HepG2 (cell line): Measurements from ENCODE around the gene NCOA1. TPM values are rescaled to one million over a fixed set of nuclear protein-coding genes. Genes with fewer than 3 reads are reported as not detected.

Experiments
- CHCHD3 ChIP-seq: sonication (generic); formaldehyde crosslinking; IDR thresholded peaks from 2 replicates; pipeline ENCODE4 v1.8.0; 2022; ENCODE audit warnings: mild to moderate bottlenecking, missing genetic modification reagents, moderate library complexity
- GTF2F1 ChIP-seq: fragments of 150-350 bp; IDR thresholded peaks from 2 replicates; pipeline ENCODE4 v1.6.1; 2014; ENCODE audit warnings: low read length
- HBP1 ChIP-seq: IDR thresholded peaks from 2 replicates; pipeline ENCODE4 v1.6.1; 2016; ENCODE audit warnings: low read depth, control low read depth
- KAT2B ChIP-seq: fragments of 150-350 bp; IDR thresholded peaks from 2 replicates; pipeline ENCODE4 v1.6.1; 2014; ENCODE audit warnings: low read depth, low read length, borderline replicate concordance
- KDM5B ChIP-seq: sonication (generic); formaldehyde crosslinking; IDR thresholded peaks from 2 replicates; pipeline ENCODE4 v1.4.0; 2020; ENCODE audit warnings: missing genetic modification reagents, mild to moderate bottlenecking, borderline replicate concordance
- MIER3 ChIP-seq: IDR thresholded peaks from 2 replicates; pipeline ENCODE4 v1.6.1; 2016; ENCODE audit warnings: missing compliant biosample characterization, borderline replicate concordance
- PHF8 ChIP-seq: sonication (generic); formaldehyde crosslinking; IDR thresholded peaks from 2 replicates; pipeline ENCODE4 v1.5.0; 2020; ENCODE audit warnings: missing genetic modification reagents
- TARDBP ChIP-seq: sonication (generic); formaldehyde crosslinking; IDR thresholded peaks from 2 replicates; pipeline ENCODE4 v1.8.0; 2022; ENCODE audit warnings: mild to moderate bottlenecking, missing genetic modification reagents
- WIZ ChIP-seq: sonication (generic); formaldehyde crosslinking; IDR thresholded peaks from 2 replicates; pipeline ENCODE4 v1.5.1; 2020; ENCODE audit warnings: mild to moderate bottlenecking, missing genetic modification reagents
- ZBTB39 ChIP-seq: sonication (generic); formaldehyde crosslinking; IDR thresholded peaks from 2 replicates; pipeline ENCODE4 v1.5.0; 2020; ENCODE audit warnings: missing genetic modification reagents
- ZEB1 ChIP-seq: IDR thresholded peaks from 2 replicates; pipeline ENCODE4 v1.6.1; 2012; ENCODE audit warnings: mild to moderate bottlenecking, low read depth, inconsistent platforms; ENCODE audit not compliant: insufficient replicate concordance
- ZFP36 ChIP-seq: fragments of 150-350 bp; IDR thresholded peaks from 2 replicates; pipeline ENCODE4 v1.6.1; 2018; ENCODE audit warnings: borderline replicate concordance, low read length, low read depth; ENCODE audit not compliant: partially characterized antibody
- ZFP37 ChIP-seq: sonication (generic); formaldehyde crosslinking; IDR thresholded peaks from 2 replicates; pipeline ENCODE4 v1.4.0; 2020; ENCODE audit warnings: missing genetic modification reagents, borderline replicate concordance
- ZNF232 ChIP-seq: sonication (generic); formaldehyde crosslinking; IDR thresholded peaks from 2 replicates; pipeline ENCODE4 v1.4.0; 2020; ENCODE audit warnings: missing genetic modification reagents, borderline replicate concordance
- ZNF276 ChIP-seq: sonication (generic); formaldehyde crosslinking; IDR thresholded peaks from 2 replicates; pipeline ENCODE4 v1.4.0; 2020; ENCODE audit warnings: mild to moderate bottlenecking, low read depth, missing genetic modification reagents
- ZNF34 ChIP-seq: sonication (generic); formaldehyde crosslinking; IDR thresholded peaks from 2 replicates; pipeline ENCODE4 v1.4.0; 2020; ENCODE audit warnings: mild to moderate bottlenecking, missing genetic modification reagents, borderline replicate concordance
- ZNF564 ChIP-seq: sonication (generic); formaldehyde crosslinking; IDR thresholded peaks from 2 replicates; pipeline ENCODE4 v1.8.1; 2023; ENCODE audit warnings: mild to moderate bottlenecking, missing genetic modification reagents
- ZNF598 ChIP-seq: sonication (generic); formaldehyde crosslinking; IDR thresholded peaks from 2 replicates; pipeline ENCODE4 v1.5.1; 2020; ENCODE audit warnings: mild to moderate bottlenecking, missing genetic modification reagents, borderline replicate concordance
- ZNF709 ChIP-seq: sonication (generic); formaldehyde crosslinking; IDR thresholded peaks from 2 replicates; pipeline ENCODE4 v1.5.0; 2020; ENCODE audit warnings: mild to moderate bottlenecking, missing genetic modification reagents
- ZNF782 ChIP-seq: sonication (generic); formaldehyde crosslinking; IDR thresholded peaks from 2 replicates; pipeline ENCODE4 v1.4.0; 2020; ENCODE audit warnings: missing genetic modification reagents, mild to moderate bottlenecking, borderline replicate concordance
- polyA plus RNA-seq, 8 experiments: library from polyadenylated mRNA; depleted of rRNA in 3 of 8; stranded (reverse) in 7 of 8; unstranded in 1 of 8; fragments of >200 nt; fragmentation: Illumina TruSeq in 4 of 8; extraction: Trizol in 4 of 8; gene quantifications; 2 replicates each; pipeline versions ENCODE4 v1.2.1 to v1.2.3, GENCODE V29; 2011 to 2016; ENCODE audit warnings: low read depth in 4 of 8, missing spikeins in 1 of 8, mixed read lengths in 1 of 8; ENCODE audit not compliant: insufficient read depth in 1 of 8
- total RNA-seq, 5 experiments: library from RNA; depleted of rRNA; stranded (reverse); fragments of >200 nt; fragmentation: Illumina TruSeq; extraction: Trizol; gene quantifications; 2 replicates each; pipeline ENCODE4 v1.2.3, GENCODE V29; 2016; ENCODE audit warnings: low read depth in 1 of 5

NCOA1 gene
- total and polyA plus RNA-seq, 2 of the 13 experiments (the other 11 are each of a cell fraction or from before 2014, with no cell fraction given) = 10.0 to 10.4 TPM

GRCh38 chr2:24792874-24793760, 302.1 kb downstream of the NCOA1 start, which contains the start of the genes CENPO and PTRHD1 (continued):
- TF ChIP-seq HBP1 (CRISPR knock-in tag) = peak; percentile 95; the same call in 1 of the 2 replicates
- no peak for TF ChIP-seq ZEB1
- 0 out of 2 replicates have a peak, but pooled peaks have one; percentile 90 for TF ChIP-seq ZNF276 (CRISPR knock-in tag)
- TF ChIP-seq KAT2B = no peak
- TF ChIP-seq ZNF782 (CRISPR knock-in tag) = peak; percentile 91; the same call in 1 of the 2 replicates
- TF ChIP-seq KDM5B (CRISPR knock-in tag) = peak; percentile 95
- TF ChIP-seq ZNF34 (CRISPR knock-in tag) = peak; percentile 80
- peak; percentile 98 for TF ChIP-seq PHF8 (CRISPR knock-in tag)
- TF ChIP-seq ZFP37 (CRISPR knock-in tag) = peak; percentile 56
- peak; percentile 51; the same call in 1 of the 2 replicates for TF ChIP-seq CHCHD3 (CRISPR knock-in tag)
- peak; percentile 49 for TF ChIP-seq ZNF564 (CRISPR knock-in tag)
- 0 out of 2 replicates have a peak, but pooled peaks have one; percentile 68 for TF ChIP-seq GTF2F1
- TF ChIP-seq ZFP36 = peak; percentile 16
- peak; percentile 96 for TF ChIP-seq ZNF598
- peak; percentile 91 for TF ChIP-seq TARDBP (CRISPR knock-in tag)
- 0 out of 2 replicates have a peak, but pooled peaks have one; percentile 22 for TF ChIP-seq ZNF232 (CRISPR knock-in tag)
- peak; percentile 40 for TF ChIP-seq ZNF709 (CRISPR knock-in tag)
- no peak for TF ChIP-seq ZBTB39 (CRISPR knock-in tag)
- TF ChIP-seq MIER3 (CRISPR knock-in tag) = peak; percentile 91
- peak; percentile 85; the same call in 1 of the 2 replicates for TF ChIP-seq WIZ (CRISPR knock-in tag)
